BLaER1 (cell line): ENCODE data around the gene FASTKD3.
A peak's percentile ranks its signal among the peaks of the same experiment; 100 is the strongest.

Experiments
- H3K27ac ChIP-seq: shearing (Covaris generic); formaldehyde crosslinking; 2 replicates; pipeline ENCODE4 v1.8.1; 2022
- H3K27me3 ChIP-seq: shearing (Covaris generic); formaldehyde crosslinking; 2 replicates; pipeline ENCODE4 v1.8.1; 2022
- H3K36me3 ChIP-seq: shearing (Covaris generic); formaldehyde crosslinking; 2 replicates; pipeline ENCODE4 v1.8.1; 2022
- H3K4me1 ChIP-seq: shearing (Covaris generic); formaldehyde crosslinking; 2 replicates; pipeline ENCODE4 v1.8.1; 2022
- H3K4me2 ChIP-seq: shearing (Covaris generic); formaldehyde crosslinking; 2 replicates; pipeline ENCODE4 v1.8.1; 2022
- H3K4me3 ChIP-seq: shearing (Covaris generic); formaldehyde crosslinking; 2 replicates; pipeline ENCODE4 v1.8.1; 2022
- H3K9ac ChIP-seq: shearing (Covaris generic); formaldehyde crosslinking; 2 replicates; pipeline ENCODE4 v1.8.1; 2022
- H3K9me3 ChIP-seq: shearing (Covaris generic); formaldehyde crosslinking; 2 replicates; pipeline ENCODE4 v1.8.1; 2022
- H4K20me1 ChIP-seq: shearing (Covaris generic); formaldehyde crosslinking; 2 replicates; pipeline ENCODE4 v1.8.1; 2022
- Cebpa-rat ChIP-seq: shearing (Covaris generic); IDR thresholded peaks from 2 replicates; pipeline ENCODE4 v1.8.1; 2022

FASTKD3 gene

DNA sequence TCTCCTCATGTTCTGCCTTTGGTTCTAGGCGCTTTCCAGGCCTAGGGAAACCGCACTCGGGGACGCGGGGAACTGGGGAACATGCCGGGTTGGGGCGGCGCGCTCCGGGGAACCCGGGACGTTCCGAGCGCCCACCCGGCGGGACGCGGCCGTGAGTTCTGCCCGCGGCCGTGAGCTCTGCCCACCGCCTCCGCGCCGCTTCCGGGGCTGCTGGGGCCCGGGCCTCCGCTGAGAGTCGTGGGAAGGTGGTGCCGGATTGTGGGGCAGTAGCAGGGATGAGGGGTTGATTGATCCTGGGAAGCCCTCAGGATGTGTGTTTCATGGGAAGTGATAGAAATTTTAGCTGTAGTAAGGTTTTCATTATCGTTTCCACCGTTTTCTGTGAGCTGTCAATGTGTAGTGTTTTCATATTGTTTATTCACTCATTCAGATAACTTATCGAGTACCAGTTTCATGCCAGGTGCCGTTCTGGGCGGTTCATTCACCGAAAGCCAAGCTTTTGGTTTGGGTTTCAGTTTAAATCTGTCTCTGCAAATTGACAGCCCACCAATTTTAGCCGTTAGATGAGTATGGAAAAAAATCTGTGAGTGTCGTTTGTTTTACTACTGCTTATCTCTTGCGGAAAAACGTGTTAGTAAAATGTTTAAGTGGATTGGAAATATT is 774 bp upstream of the FASTKD3 start:
- Histone ChIP-seq H3K27ac (peak overlapping the region; percentile 90), H3K9me3 (no peaks in the 10 kb centered on the region), H3K27me3 (no peaks in the 10 kb centered on the region), H3K4me3 (peak overlapping the region; percentile 92), H3K4me2 (peak overlapping the region; percentile 74), H3K9ac (peak overlapping the region; percentile 93), H3K36me3 (peaks cover 32% of the 10 kb centered on the region), H3K4me1 (peaks cover 64% of the 10 kb centered on the region), H4K20me1 (peaks cover 56% of the 10 kb centered on the region)
- TF ChIP-seq Cebpa-rat = no peak

DNA sequence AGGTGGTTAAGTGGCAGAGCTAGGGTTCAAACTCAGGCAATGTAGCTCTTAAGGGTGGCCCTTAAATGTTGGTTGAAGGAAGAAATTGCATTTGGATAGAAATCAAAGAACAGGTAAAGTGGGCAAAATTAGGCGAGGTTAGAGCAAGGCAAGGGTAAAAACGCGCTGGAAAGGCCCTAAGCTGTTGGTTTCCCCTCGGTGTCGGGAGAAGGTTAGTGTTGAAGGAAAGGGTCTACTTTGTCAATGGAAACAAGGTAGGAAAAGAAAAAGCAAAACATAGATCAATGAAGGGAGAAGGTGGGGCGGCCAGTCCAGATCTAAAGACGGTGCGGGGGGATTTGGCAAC is 431 bp downstream of the FASTKD3 start:
- Histone ChIP-seq H3K4me1 (peaks cover 58% of the 10 kb centered on the region), H3K27ac (peak overlapping the region; percentile 90), H3K36me3 (peaks cover 27% of the 10 kb centered on the region), H3K27me3 (no peaks in the 10 kb centered on the region), H3K4me3 (peak overlapping the region; percentile 92), H4K20me1 (peaks cover 44% of the 10 kb centered on the region), H3K4me2 (peak overlapping the region; percentile 88), H3K9me3 (no peaks in the 10 kb centered on the region), H3K9ac (peak overlapping the region; percentile 93)
- TF ChIP-seq Cebpa-rat = no peak

DNA sequence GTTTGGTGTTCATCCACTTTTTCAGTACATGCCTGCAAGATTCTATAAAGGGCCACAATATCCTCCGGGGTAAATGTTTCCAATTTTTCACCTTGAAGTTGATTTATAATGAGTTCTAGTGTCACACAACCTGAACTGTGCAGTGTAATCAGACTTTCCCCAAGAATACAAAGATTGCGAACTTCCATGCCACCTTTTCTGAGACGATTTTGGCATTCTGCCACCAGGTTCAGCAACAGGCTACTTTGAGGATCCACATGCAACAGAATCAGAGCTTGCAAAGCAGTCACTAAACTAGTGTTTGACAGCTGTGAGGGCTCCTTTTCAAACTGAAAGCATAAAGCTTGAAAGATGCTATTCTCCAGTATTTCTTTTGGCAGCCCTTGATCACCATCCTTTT is 1.6 kb downstream of the FASTKD3 start:
- Histone ChIP-seq H3K27me3 (no peaks in the 10 kb centered on the region), H3K4me3 (no peak overlapping the region), H4K20me1 (peaks cover 32% of the 10 kb centered on the region), H3K9ac (no peak overlapping the region), H3K4me1 (peaks cover 46% of the 10 kb centered on the region), H3K4me2 (peak overlapping the region; percentile 88), H3K36me3 (peaks cover 36% of the 10 kb centered on the region), H3K27ac (no peak overlapping the region), H3K9me3 (no peaks in the 10 kb centered on the region)
- no peak for TF ChIP-seq Cebpa-rat

- H4K20me1 ChIP-seq = peaks cover 22% of the 10 kb centered on the region
- H3K4me2 ChIP-seq = no peak overlapping the region
- no peak for TF ChIP-seq Cebpa-rat
- H3K9ac ChIP-seq = no peak overlapping the region
- H3K9me3 ChIP-seq = no peaks in the 10 kb centered on the region
- no peak overlapping the region for H3K4me3 ChIP-seq
- H3K27me3 ChIP-seq = no peaks in the 10 kb centered on the region
- H3K27ac ChIP-seq = no peak overlapping the region
- peaks cover 40% of the 10 kb centered on the region for H3K36me3 ChIP-seq
- peaks cover 36% of the 10 kb centered on the region for H3K4me1 ChIP-seq
These were observed 2.6 kb downstream of the FASTKD3 start for GRCh38 chr5:7866196-7866595.

- H3K36me3 ChIP-seq = peaks cover 50% of the 10 kb centered on the region
- no peak overlapping the region for H3K4me3 ChIP-seq
- H3K27ac ChIP-seq = no peak overlapping the region
- no peaks in the 10 kb centered on the region for H4K20me1 ChIP-seq
- H3K4me2 ChIP-seq = no peak overlapping the region
- no peak overlapping the region for H3K9ac ChIP-seq
- H3K27me3 ChIP-seq = no peaks in the 10 kb centered on the region
- peaks cover 11% of the 10 kb centered on the region for H3K9me3 ChIP-seq
- TF ChIP-seq Cebpa-rat = no peak
- H3K4me1 ChIP-seq = no peaks in the 10 kb centered on the region
These were observed 10.8 kb downstream of the FASTKD3 start for GRCh38 chr5:7857926-7858632.

DNA sequence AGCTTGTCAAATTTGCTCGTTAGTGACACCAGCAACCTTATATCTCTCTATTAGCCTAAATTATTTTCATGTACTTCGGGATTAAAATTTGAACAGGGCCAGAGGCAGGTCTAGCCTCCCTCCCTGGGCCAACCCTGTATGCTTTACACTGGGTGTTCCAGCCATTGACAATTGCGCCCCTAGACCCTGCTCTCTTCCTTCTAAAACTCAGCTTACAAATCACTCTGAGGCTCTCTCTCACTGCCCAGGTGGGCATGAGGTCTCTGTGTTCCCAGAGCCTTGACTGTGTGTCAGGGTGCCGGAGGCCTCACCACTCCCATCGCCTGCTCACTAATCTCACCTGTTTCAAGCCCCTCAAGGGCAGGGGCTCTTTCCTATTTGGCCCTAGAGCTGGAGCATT is 11.5 kb downstream of the FASTKD3 start:
- Histone ChIP-seq H3K36me3 (peaks cover 43% of the 10 kb centered on the region), H3K4me2 (no peak overlapping the region), H3K4me1 (no peaks in the 10 kb centered on the region), H3K9me3 (peaks cover 13% of the 10 kb centered on the region), H4K20me1 (no peaks in the 10 kb centered on the region), H3K4me3 (no peak overlapping the region), H3K27ac (no peak overlapping the region), H3K9ac (no peak overlapping the region), H3K27me3 (no peaks in the 10 kb centered on the region)
- no peak for TF ChIP-seq Cebpa-rat

DNA sequence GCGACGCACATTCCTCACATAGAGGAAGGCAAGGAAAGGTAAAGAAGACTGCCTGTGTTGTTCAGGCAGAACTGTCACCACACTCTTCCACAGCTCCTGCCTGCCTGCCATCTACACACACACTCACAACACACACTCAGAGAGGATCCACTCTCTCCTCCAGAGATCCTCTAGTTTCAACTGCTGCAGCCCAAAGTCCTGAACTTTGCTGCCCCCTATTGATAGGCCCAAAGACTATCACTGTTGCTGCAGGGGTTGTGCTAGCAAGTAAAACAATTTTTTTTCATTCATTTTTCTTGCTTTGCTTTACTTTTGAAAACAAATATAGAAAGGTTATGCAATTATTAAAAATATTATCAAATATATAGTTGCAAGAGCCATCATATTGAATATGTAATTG is 12.0 kb downstream of the FASTKD3 start:
- no peaks in the 10 kb centered on the region for H4K20me1 ChIP-seq
- H3K36me3 ChIP-seq = peaks cover 38% of the 10 kb centered on the region
- TF ChIP-seq Cebpa-rat = no peak
- peaks cover 15% of the 10 kb centered on the region for H3K9me3 ChIP-seq
- peaks cover 4% of the 10 kb centered on the region for H3K27me3 ChIP-seq
- no peak overlapping the region for H3K4me3 ChIP-seq
- no peak overlapping the region for H3K4me2 ChIP-seq
- H3K9ac ChIP-seq = no peak overlapping the region
- H3K4me1 ChIP-seq = no peaks in the 10 kb centered on the region
- H3K27ac ChIP-seq = no peak overlapping the region

DNA sequence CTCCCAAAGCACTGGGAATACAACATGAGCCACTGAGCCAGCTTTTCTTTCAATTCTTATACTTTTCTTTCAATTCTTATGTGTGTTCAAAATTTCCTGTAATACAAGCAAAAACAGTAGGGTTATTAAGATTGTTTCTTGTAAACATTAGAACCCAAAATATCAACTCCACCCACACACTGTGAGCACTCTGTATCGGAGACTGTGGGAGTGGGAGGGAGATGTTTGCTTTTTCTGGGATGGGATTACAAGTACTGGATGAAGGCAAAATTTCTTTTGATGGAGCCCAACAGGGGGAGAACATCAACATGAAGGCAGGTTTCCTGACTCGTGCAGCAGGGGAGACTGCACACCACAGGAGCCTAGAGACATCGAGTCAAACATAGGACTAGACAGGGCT is 13.2 kb downstream of the FASTKD3 start:
- TF ChIP-seq Cebpa-rat = no peak
- Histone ChIP-seq H3K4me3 (no peak overlapping the region), H3K4me1 (no peaks in the 10 kb centered on the region), H3K27ac (no peak overlapping the region), H3K27me3 (peaks cover 17% of the 10 kb centered on the region), H3K9me3 (peaks cover 27% of the 10 kb centered on the region), H3K4me2 (no peak overlapping the region), H3K36me3 (peaks cover 28% of the 10 kb centered on the region), H3K9ac (no peak overlapping the region), H4K20me1 (no peaks in the 10 kb centered on the region)

DNA sequence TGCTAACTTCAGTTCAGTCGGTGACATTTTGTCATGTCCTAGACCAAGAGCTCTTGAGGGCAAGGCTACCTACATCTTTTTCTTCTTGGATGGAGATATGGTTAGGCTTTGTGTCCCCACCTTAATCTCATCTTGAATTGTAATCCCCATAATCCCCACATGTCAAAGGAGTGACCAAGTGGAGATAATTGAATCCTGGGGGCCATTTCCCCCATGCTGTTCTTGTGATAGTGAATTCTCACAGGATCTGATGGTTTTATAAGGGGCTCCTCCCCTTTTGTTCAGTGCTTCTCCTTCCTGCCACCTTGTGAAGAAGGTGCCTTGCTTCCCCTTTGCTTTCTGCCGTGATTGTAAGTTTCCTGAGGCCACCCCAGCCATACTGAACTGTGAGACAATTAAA is 15.8 kb downstream of the FASTKD3 start:
- H4K20me1 ChIP-seq = no peaks in the 10 kb centered on the region
- no peaks in the 10 kb centered on the region for H3K4me1 ChIP-seq
- H3K36me3 ChIP-seq = peaks cover 7% of the 10 kb centered on the region
- peaks cover 32% of the 10 kb centered on the region for H3K27me3 ChIP-seq
- H3K9ac ChIP-seq = no peak overlapping the region
- TF ChIP-seq Cebpa-rat = no peak
- H3K4me3 ChIP-seq = no peak overlapping the region
- H3K27ac ChIP-seq = no peak overlapping the region
- H3K4me2 ChIP-seq = no peak overlapping the region
- H3K9me3 ChIP-seq = peaks cover 41% of the 10 kb centered on the region

GRCh38 chr5:7852542-7852941 is 16.3 kb downstream of the FASTKD3 start:
- Histone ChIP-seq H4K20me1 (no peaks in the 10 kb centered on the region), H3K36me3 (peaks cover 3% of the 10 kb centered on the region), H3K4me2 (no peak overlapping the region), H3K9ac (no peak overlapping the region), H3K9me3 (peaks cover 41% of the 10 kb centered on the region), H3K27ac (no peak overlapping the region), H3K4me1 (no peaks in the 10 kb centered on the region), H3K27me3 (peaks cover 32% of the 10 kb centered on the region), H3K4me3 (no peak overlapping the region)
- no peak for TF ChIP-seq Cebpa-rat
